Measurements from ENCODE around the gene SART1.
A peak's percentile ranks its signal among the peaks of the same experiment; 100 is the strongest.

SART1 gene

DNA sequence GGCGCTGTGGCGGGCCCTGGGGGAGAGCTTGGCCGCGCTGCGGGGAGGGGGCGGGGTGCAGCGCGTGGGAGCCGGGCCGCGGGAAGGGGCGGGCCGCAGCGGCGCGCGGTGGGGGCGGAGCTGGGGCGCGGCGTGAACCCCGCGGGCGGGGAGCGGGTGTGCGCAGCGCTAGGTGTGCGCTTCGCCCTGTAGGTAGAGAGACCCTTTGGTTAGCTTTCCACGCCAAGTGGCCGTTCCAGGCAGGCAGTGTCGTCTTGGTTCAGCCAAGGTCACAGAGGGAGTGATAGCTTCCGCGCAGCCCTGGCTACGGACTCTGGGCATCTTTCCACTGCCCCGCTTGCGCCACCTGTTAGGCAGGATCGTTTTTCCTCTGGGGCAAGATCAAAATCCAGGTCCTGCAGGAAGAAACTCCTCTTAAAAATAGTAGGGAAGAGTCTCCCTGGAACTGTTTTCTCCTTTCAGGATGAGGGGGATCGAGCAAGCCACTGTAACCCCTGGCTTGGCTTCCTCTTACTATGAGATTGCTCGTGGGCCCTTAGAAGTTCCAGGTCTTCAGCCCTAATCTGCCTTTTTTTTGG is 41.2 kb downstream of the SART1 start:
- TF ChIP-seq, protein P1, sequence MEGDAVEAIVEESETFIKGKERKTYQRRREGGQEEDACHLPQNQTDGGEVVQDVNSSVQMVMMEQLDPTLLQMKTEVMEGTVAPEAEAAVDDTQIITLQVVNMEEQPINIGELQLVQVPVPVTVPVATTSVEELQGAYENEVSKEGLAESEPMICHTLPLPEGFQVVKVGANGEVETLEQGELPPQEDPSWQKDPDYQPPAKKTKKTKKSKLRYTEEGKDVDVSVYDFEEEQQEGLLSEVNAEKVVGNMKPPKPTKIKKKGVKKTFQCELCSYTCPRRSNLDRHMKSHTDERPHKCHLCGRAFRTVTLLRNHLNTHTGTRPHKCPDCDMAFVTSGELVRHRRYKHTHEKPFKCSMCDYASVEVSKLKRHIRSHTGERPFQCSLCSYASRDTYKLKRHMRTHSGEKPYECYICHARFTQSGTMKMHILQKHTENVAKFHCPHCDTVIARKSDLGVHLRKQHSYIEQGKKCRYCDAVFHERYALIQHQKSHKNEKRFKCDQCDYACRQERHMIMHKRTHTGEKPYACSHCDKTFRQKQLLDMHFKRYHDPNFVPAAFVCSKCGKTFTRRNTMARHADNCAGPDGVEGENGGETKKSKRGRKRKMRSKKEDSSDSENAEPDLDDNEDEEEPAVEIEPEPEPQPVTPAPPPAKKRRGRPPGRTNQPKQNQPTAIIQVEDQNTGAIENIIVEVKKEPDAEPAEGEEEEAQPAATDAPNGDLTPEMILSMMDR (IDR thresholded peaks at IDR 0.05; ENCODE audit: insufficient read depth, missing control alignments), result no peak
- DNase-seq (ENCODE audit: insufficient read length, low spot score), result no peak

DNA sequence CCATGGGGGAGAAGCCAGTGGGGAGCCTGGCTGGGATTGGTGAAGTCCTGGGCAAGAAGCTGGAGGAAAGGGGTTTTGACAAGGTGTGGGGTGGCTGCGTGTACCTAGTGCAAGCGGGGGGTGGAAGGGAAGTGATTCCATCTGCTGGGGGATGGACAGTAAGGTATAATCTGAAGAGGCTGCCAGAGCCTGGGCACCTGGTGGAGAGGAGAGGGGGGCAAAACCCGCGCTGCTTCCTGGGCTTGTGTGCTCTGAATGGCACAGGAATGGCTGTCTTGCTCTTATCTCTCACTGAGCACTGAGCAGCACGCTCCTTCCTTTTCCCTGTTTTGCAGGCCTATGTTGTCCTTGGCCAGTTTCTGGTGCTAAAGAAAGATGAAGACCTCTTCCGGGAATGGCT is 41.8 kb downstream of the SART1 start:
- TF ChIP-seq, protein P1 (IDR thresholded peaks at IDR 0.05; ENCODE audit: insufficient read depth, missing control alignments), result no peak
- DNase-seq (ENCODE audit: insufficient read length, low spot score) (no peak), FAIRE-seq (no peak)

More for the DNA sequence above, 41.2 kb downstream of the SART1 start:
- FAIRE-seq, result no peak

DNA sequence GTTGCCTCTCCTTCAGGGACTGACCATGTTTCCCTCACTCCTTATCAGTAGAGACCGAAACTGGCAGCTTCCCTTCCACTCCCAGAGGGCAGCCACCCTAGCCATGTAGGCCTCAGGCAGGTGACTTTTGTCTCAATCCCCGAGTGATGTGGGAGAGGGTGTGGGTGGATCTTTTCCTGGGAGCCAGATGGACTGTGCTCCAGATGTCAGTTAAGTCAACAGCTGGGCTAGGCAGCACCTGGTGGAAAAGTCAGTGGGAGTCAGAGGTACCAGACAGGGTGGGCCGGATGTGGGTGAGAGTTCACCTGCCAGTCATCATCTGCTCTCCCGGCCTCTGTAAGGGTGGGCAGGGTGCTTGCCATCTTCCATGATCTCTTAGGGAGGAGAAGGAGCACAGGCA is 42.7 kb downstream of the SART1 start:
- no peak for FAIRE-seq
- TF ChIP-seq, protein P1 (IDR thresholded peaks at IDR 0.05; ENCODE audit: insufficient read depth, missing control alignments), result no peak

DNA sequence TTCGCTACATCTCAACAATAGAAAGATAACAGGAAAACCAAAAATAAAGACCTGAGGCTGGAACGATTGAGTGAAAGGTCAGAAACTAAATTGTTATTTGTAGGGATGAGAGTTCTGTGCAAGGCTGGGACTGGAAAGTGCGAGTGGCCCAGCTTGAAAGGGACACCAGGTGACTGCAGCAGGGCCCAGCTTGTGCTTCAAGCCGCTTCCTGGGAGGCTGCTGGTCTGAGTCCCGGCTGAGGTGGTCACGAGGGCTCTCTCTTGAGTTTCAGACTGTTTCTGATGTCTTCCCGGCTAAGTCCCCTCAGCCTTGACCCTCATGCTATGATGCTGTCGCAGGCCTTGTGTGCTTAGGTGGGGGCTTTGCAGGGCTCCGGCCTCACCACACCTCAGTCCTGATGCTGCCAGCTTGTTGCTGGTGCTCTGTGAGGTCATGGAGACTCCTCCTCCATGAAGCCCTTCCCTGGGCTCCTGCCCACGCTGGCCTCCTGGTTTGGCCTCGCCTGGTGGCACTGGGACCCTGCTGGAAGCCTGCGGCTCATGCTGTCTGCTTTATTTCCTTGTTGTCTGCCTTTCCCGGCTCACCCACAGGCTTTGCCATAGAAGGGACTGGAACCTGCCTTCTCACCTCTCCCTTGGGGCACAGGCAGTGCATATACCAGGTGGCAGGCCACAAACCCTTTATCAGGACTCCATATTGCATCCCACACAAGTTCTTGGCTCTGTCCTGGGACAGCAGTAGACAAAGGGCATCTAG is 44.8 kb downstream of the SART1 start:
- DNase-seq (ENCODE audit: insufficient read length, low spot score) (no peak), FAIRE-seq (no peak)
- TF ChIP-seq, protein P1 (IDR thresholded peaks at IDR 0.05; ENCODE audit: insufficient read depth, missing control alignments), result no peak

More for the DNA sequence above, 42.7 kb downstream of the SART1 start:
- no peak for DNase-seq (ENCODE audit: insufficient read length, low spot score)

DNA sequence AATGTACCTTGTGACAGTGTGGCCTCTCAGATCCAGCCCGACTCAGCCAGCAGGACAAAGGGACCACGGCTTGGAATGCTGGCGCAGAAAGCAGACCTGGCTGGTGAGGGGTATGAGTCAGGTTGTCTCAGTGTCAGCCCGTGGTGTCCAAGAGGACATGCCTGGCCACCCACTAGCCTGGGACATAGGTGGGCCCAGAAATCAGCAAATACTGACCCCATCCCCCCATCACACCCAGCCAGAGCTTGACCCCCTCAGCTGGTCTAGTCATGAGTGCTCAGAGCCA is 45.3 kb downstream of the SART1 start:
- TF ChIP-seq, protein P1 (IDR thresholded peaks at IDR 0.05; ENCODE audit: insufficient read depth, missing control alignments), result no peak
- no peak for DNase-seq (ENCODE audit: insufficient read length, low spot score)
- FAIRE-seq, result no peak

DNA sequence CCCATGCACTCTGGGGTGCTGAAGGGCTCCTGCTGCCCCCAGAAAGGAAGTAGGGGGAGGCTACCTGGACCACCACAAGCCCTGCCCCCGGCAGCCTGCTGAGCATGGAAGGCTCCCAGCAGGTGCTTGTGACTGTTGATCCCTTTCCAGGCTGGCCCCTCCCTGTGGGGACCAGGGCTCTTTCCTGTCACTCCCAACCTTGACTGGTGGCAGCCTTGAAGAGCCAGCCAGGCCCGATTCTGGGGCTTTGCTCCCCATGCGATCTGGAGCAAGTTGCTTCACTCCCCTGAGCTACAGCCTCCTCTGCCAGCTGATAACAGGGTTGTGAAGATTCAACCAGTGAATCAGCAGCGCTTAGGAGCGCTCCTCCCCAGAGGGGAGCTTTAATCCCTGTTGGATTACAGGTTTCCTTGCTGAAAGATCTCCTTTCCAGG is 45.7 kb downstream of the SART1 start:
- FAIRE-seq (no peak), DNase-seq (ENCODE audit: insufficient read length, low spot score) (peak; percentile 60)

DNA sequence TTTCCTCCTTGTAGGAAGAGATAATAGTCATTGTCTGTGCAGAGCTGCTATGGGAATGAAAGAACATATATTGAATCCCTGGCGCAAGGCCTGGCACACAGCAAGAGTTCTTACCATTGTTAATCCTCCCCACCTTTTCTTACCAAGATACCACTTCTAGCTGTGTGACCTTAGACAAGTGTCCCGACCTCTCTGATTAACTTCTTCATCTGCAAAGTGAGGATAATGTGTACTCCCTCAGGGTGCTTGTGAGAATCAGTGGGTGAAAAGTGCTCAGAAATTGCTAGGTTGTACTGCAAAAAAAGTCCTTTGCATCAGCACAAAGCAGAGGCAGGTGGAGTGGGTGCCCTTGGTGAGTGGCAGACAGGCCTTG is 46.5 kb downstream of the SART1 start:
- no peak for FAIRE-seq

More for the DNA sequence above, 45.7 kb downstream of the SART1 start:
- TF ChIP-seq, protein P1 (IDR thresholded peaks at IDR 0.05; ENCODE audit: insufficient read depth, missing control alignments), result no peak

More for the DNA sequence above, 46.5 kb downstream of the SART1 start:
- TF ChIP-seq, protein P1 (IDR thresholded peaks at IDR 0.05; ENCODE audit: insufficient read depth, missing control alignments), result no peak
- no peak for DNase-seq (ENCODE audit: insufficient read length, low spot score)

All from D721Med (cell line).